Measurements from ENCODE around the gene CBR1.

- TF ChIP-seq MAX (CRISPR knock-in tag; IDR thresholded peaks at IDR 0.05) = no peak
- TF ChIP-seq LCOR (CRISPR knock-in tag; IDR thresholded peaks at IDR 0.05) = no peak
- TF ChIP-seq RAD21 (CRISPR knock-in tag; conservative IDR thresholded peaks at IDR 0.05 in 1 of 2, IDR thresholded peaks at IDR 0.05 in 1 of 2) = no peak
- no peak for TF ChIP-seq SP1 (CRISPR knock-in tag; IDR thresholded peaks at IDR 0.05)
- no peak for TF ChIP-seq CUX1 (CRISPR knock-in tag; IDR thresholded peaks at IDR 0.05)
- no peak for TF ChIP-seq ZNF398 (CRISPR knock-in tag; IDR thresholded peaks at IDR 0.05)
- TF ChIP-seq ZKSCAN8 (CRISPR knock-in tag; IDR thresholded peaks at IDR 0.05) = no peak
- TF ChIP-seq SPI1 (IDR thresholded peaks at IDR 0.05; ENCODE audit: borderline replicate concordance, low read depth, low read length) = no peak
- no peak for TF ChIP-seq BRF1 (IDR thresholded peaks at IDR 0.05; ENCODE audit: borderline replicate concordance, extremely low read depth, insufficient read length)
- no peak for TF ChIP-seq CREM (IDR thresholded peaks at IDR 0.05; ENCODE audit: low read depth)
- TF ChIP-seq MAFK (IDR thresholded peaks at IDR 0.05; ENCODE audit: low read length) = no peak
- no peak for TF ChIP-seq SRSF9 (IDR thresholded peaks at IDR 0.05; ENCODE audit: borderline replicate concordance, low read depth, low read length)
- TF ChIP-seq ZNF561 (CRISPR knock-in tag; conservative IDR thresholded peaks at IDR 0.05) = no peak
Measured at GRCh38 chr21:36092681-36093080, 22.9 kb downstream of the CBR1 start.

Data from K562 (cell line).